GM18868 (cell line): ENCODE results near the gene FAM216B.

Experiments
- ATAC-seq: cut with Tn5 transposase; IDR thresholded peaks from one replicate; pipeline ENCODE4 v1.9.1; 2021; ENCODE audit warnings: mild to moderate bottlenecking, moderate library complexity; ENCODE audit not compliant: unreplicated experiment

The FAM216B gene

DNA sequence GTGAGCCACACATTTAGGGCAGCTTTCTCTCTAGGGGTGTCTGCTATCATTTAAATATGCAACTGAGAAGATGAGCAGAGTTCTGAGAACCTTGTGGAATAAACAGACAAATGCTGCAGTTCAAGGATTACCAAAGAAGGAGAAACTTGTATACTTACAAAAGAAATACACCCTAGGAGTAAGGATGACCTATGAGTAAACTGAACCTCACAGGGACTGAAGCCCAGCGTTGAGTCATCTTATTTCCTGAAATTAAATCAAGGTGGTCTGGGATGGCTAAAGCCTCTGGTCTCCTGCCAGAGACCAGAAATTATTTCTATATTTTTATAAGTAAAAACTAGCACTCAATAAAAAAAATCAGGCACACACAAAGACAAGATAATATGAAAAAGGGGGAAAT, 40.1 kb downstream of the FAM216B start:
- ATAC-seq: no peak

DNA sequence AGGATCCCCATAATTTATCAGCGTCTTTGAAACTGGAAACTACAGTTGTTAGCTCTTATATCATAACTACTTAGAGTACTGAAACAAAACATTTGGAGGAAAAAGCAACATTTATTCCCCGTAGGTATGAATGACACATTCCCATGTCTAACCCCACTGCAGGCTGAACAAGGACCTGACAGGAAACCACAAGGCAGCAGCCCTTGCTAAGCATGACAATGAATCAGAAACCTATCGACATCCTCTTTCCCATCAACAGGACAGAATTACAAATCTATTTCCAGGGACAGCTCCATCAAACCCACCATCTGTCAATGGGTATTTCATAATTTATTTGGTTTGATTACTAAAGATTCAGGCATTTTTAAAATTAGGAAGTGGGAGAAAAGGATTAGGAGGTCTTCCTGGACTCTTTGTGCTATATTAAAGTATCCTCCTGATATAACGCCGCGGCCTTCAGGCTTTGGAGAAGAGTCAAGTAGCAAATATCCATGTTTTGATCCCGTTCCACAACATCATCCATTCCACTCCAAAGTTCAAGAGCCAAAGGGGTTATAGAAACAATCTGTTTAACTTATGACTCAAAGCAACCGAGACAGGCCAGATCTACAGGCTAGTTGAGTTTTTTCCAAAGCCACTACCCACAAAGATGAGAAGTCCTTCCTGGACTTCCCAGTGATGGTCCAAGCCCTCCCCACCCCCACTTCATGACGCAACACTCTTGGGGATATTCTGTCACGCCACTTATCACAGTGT, 51.1 kb downstream of the FAM216B start:
- no peak for ATAC-seq

DNA sequence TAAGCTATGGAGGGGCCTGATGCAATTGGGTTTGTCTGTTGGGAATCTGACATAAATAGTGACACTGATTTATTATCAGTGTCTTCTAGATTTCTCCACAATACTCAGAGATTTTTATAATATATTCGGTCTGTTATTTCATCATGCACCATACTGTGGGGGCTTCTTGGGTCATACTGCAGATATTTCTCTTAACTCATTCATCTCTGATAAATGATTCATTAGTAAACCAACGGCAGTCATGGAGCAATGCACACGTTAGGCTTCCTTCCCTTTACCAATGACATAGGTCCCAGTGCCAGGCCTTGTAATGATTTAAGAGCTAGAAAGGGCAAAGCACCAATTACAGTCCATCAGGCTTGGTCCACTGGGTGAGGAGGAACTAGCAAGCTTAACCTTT, 53.6 kb downstream of the FAM216B start:
- no peak for ATAC-seq

DNA sequence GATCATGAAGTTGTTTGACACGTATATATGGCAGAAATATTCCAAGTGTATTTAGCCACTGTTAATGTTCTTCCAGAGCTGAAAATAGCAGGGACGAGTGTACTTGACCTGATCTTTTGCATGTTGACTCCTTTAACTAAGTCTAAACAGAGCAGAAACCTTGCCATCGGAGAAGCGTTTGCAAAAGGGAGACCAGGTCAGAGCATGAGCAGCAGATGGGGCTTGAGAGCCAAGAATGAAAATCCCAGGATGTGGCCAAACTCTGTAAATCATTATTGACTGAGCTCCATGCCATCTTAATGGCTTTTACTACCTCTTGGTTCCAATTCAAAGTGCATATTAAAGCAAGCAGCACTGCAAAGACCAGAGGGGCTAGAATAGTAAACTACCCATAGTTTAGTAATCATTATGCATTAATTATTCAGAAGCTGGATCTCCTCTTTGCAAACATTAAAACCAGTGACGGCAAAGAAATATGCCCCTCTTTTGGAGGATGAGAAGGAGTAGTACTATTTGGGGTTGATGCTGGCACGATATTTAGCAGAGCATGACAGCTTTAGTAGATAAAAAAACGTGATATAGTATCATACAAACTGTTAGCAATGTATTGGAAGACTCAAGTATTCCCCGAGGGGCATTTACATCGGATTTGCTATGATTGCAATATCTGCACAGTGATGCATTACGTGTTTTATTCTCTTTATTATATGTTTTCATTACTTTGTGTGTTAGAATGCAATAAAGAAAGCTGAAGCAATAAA, 55.7 kb downstream of the FAM216B start:
- ATAC-seq: no peak
